ENCODE data around the gene PRKAG2. TPM values are rescaled to one million over a fixed set of nuclear protein-coding genes. Genes with fewer than 3 reads are reported as not detected.

Gene PRKAG2
- total and polyA plus RNA-seq, 2 of the 13 experiments (the other 11 are each of a cell fraction or from before 2014, with no cell fraction given): 0.90 to 1.3 TPM

GRCh38 chr7:151856098-151856497 is 20.8 kb downstream of the PRKAG2 start:
- DNase-seq (ENCODE audit: low spot score): peak; percentile 22

GRCh38 chr7:151854720-151855071 is 22.2 kb downstream of the PRKAG2 start:
- intact Hi-C loops (cut with micrococcal nuclease; ENCODE audit: unreplicated experiment) (no loop called here), in situ Hi-C loops (cut with HindIII; ENCODE audit: extremely low pct_ligation_motif_present, low pct_unique_long_range_greater_than_20kb) (no loop called here)
- no peaks in the 10 kb centered on the region for H3K9me3 ChIP-seq (ENCODE audit: low read length)
- FAIRE-seq (no peak), ATAC-seq (no peak), DNase-seq (ENCODE audit: low spot score) (no peak)
- BruUV-seq (replicated peaks): no TSS peak
- H3K27ac ChIP-seq (ENCODE audit: extremely low read length, insufficient read depth, low read length): no peak overlapping the region
- H3K36me3 ChIP-seq (replicated peaks in 1 of 2; ENCODE audit: control insufficient read depth in 1 of 2, insufficient read depth in 2 of 2, low read length in 2 of 2): no peaks in the 10 kb centered on the region
- CTCF ChIA-PET (ENCODE audit: low intra/inter-chr PET ratio, low total read pairs): no interaction called here
- no peak overlapping the region for H3K4me2 ChIP-seq (ENCODE audit: low read depth, low read length)
- WGBS (ENCODE audit: low lambda C conversion rate): 40% methylated on average over 1 of the region's 7 CpGs
- H3K4me1 ChIP-seq (ENCODE audit: insufficient read depth, low read length): no peaks in the 10 kb centered on the region
- H3K79me2 ChIP-seq (ENCODE audit: insufficient read depth, low read length): no peaks in the 10 kb centered on the region
- H3K27me3 ChIP-seq (ENCODE audit: control insufficient read depth in 1 of 2, insufficient read depth in 2 of 2, low read length in 2 of 2): peaks cover 2 to 12% of the 10 kb centered on the region in 2 experiments; a peak in 4 of 5 replicates
- no peak overlapping the region for H3K4me3 ChIP-seq (replicated peaks in 1 of 3; ENCODE audit: insufficient read depth in 1 of 3, low read depth in 2 of 3, low read length in 3 of 3)
- H4K20me1 ChIP-seq (ENCODE audit: insufficient read depth, low read length): no peaks in the 10 kb centered on the region
- POLR2A ChIA-PET: no interaction called here
- no peak overlapping the region for H2AFZ ChIP-seq (ENCODE audit: low read length)
- no peak overlapping the region for H3K9ac ChIP-seq (ENCODE audit: insufficient read depth, low read depth, low read length)
- no peak for TF ChIP-seq ZNF468 (CRISPR knock-in tag; IDR thresholded peaks at IDR 0.05)
- TF ChIP-seq, protein P1, sequence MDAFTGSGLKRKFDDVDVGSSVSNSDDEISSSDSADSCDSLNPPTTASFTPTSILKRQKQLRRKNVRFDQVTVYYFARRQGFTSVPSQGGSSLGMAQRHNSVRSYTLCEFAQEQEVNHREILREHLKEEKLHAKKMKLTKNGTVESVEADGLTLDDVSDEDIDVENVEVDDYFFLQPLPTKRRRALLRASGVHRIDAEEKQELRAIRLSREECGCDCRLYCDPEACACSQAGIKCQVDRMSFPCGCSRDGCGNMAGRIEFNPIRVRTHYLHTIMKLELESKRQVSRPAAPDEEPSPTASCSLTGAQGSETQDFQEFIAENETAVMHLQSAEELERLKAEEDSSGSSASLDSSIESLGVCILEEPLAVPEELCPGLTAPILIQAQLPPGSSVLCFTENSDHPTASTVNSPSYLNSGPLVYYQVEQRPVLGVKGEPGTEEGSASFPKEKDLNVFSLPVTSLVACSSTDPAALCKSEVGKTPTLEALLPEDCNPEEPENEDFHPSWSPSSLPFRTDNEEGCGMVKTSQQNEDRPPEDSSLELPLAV (CRISPR knock-in tag; conservative IDR thresholded peaks at IDR 0.05; ENCODE audit: low read depth): no peak
- TF ChIP-seq TMF1 (CRISPR knock-in tag; IDR thresholded peaks at IDR 0.05; ENCODE audit: low read depth): no peak
- TF ChIP-seq PHF8 (CRISPR knock-in tag; IDR thresholded peaks at IDR 0.05): no peak
- TF ChIP-seq ZNF816 (CRISPR knock-in tag; IDR thresholded peaks at IDR 0.05; ENCODE audit: borderline replicate concordance): no peak
- TF ChIP-seq ZSCAN21 (CRISPR knock-in tag; IDR thresholded peaks at IDR 0.05; ENCODE audit: borderline replicate concordance): no peak
- no peak for TF ChIP-seq SMC3 (IDR thresholded peaks at IDR 0.05; ENCODE audit: low read length)
- no peak for TF ChIP-seq CERS6 (CRISPR knock-in tag; IDR thresholded peaks at IDR 0.05)
- TF ChIP-seq RARA (CRISPR knock-in tag; IDR thresholded peaks at IDR 0.05): no peak
- no peak for TF ChIP-seq EHMT2 (IDR thresholded peaks at IDR 0.05; ENCODE audit: borderline replicate concordance, low read depth, low read length)
- TF ChIP-seq HNRNPK (IDR thresholded peaks at IDR 0.05; ENCODE audit: low read depth, low read length, poor library complexity, severe bottlenecking): no peak
- TF ChIP-seq THAP8 (CRISPR knock-in tag; IDR thresholded peaks at IDR 0.05; ENCODE audit: borderline replicate concordance): no peak
- no peak for TF ChIP-seq ZMYM4 (CRISPR knock-in tag; IDR thresholded peaks at IDR 0.05)

More at GRCh38 chr7:151856098-151856497, 20.8 kb downstream of the PRKAG2 start:
- no peaks in the 10 kb centered on the region for H4K20me1 ChIP-seq (ENCODE audit: insufficient read depth, low read length)
- ChIA-PET CTCF (ENCODE audit: low intra/inter-chr PET ratio, low total read pairs) (no interaction called here), POLR2A (no interaction called here)
- H3K9ac ChIP-seq (ENCODE audit: insufficient read depth, low read depth, low read length): no peak overlapping the region
- in situ Hi-C loops (cut with HindIII; ENCODE audit: extremely low pct_ligation_motif_present, low pct_unique_long_range_greater_than_20kb) (no loop called here), intact Hi-C loops (cut with micrococcal nuclease; ENCODE audit: unreplicated experiment) (no loop called here)
- H3K27ac ChIP-seq (ENCODE audit: extremely low read length, insufficient read depth, low read length): no peak overlapping the region
- no peak overlapping the region for H3K4me2 ChIP-seq (ENCODE audit: low read depth, low read length)
- H3K9me3 ChIP-seq (ENCODE audit: low read length): no peaks in the 10 kb centered on the region
- no peaks in the 10 kb centered on the region for H3K36me3 ChIP-seq (replicated peaks in 1 of 2; ENCODE audit: control insufficient read depth in 1 of 2, insufficient read depth in 2 of 2, low read length in 2 of 2)
- FAIRE-seq (no peak), ATAC-seq (peak; percentile 52)
- no peak overlapping the region for H3K4me3 ChIP-seq (replicated peaks in 1 of 3; ENCODE audit: insufficient read depth in 1 of 3, low read depth in 2 of 3, low read length in 3 of 3)
- H3K79me2 ChIP-seq (ENCODE audit: insufficient read depth, low read length): no peaks in the 10 kb centered on the region
- peak; percentile 63; the same call in 1 of the 2 replicates for TF ChIP-seq ZNF768 (CRISPR knock-in tag; IDR thresholded peaks at IDR 0.05)
- peak; percentile 50 for TF ChIP-seq TEAD3 (CRISPR knock-in tag; optimal IDR thresholded peaks at IDR 0.05; ENCODE audit: borderline replicate concordance)
- TF ChIP-seq ZNF124 (CRISPR knock-in tag; IDR thresholded peaks at IDR 0.05): no peak
- no peak for TF ChIP-seq CAMTA2 (CRISPR knock-in tag; IDR thresholded peaks at IDR 0.05; ENCODE audit: borderline replicate concordance)
- 51% methylated on average over 8 of the region's 14 CpGs for WGBS (ENCODE audit: low lambda C conversion rate)
- peaks cover 0 to 3% of the 10 kb centered on the region in 2 experiments; a peak in 3 of 5 replicates for H3K27me3 ChIP-seq (ENCODE audit: control insufficient read depth in 1 of 2, insufficient read depth in 2 of 2, low read length in 2 of 2)
- H3K4me1 ChIP-seq (ENCODE audit: insufficient read depth, low read length): no peaks in the 10 kb centered on the region
- no TSS peak for BruUV-seq (replicated peaks)
- H2AFZ ChIP-seq (ENCODE audit: low read length): no peak overlapping the region
